Inflammatory macrophage treated with lipopolysaccharide for 4 hours (primary cell): ENCODE data around the gene PPP1R13L.

Experiments
- DNase-seq: peaks from one replicate; pipeline ENCODE4 v3.0.0-alpha.2; 2020

PPP1R13L gene

GRCh38 chr19:45362291-45362690 lies 42.6 kb downstream of the PPP1R13L start:
- no peak for DNase-seq

DNA sequence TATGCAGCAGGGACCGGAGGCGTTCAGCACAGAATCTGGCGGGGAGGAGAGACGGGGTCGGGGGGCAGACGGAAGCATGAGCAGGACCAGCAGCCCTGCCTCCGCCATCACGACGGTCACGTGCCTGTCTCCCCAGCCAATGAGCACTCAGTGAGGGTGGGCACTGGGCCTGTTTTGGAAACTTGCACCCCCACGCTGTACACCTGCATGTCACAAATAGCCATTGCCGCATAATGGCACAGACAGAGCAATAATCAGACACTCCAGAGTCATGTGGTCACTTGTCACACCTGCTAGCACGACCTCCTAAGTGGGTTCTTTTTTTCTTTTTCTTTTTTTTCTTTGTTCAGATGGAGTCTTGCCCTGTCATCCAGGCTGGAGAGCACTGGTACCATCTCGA lies 43.3 kb downstream of the PPP1R13L start:
- no peak for DNase-seq

- no peak for DNase-seq
Measured at GRCh38 chr19:45358213-45358792, 46.6 kb downstream of the PPP1R13L start.

DNA sequence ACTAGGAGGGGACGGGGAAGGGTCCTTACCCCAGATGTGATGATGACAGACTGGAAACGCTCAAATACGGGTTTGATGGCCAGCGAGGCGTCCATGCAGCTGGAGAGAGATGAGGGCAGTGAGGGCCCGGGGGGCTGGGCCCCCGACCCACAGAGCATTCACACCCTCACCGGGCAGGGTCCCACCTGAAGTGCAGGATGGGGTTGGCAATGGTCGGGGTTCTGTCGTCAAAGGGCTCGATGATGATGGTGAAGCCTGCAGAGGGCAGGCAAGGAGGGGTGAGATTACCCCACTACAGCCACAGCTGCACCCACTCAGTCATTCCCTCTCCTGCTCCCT lies 47.5 kb downstream of the PPP1R13L start:
- DNase-seq = no peak

- DNase-seq = no peak
Measured at GRCh38 chr19:45356760-45357444, 48.0 kb downstream of the PPP1R13L start.

DNA sequence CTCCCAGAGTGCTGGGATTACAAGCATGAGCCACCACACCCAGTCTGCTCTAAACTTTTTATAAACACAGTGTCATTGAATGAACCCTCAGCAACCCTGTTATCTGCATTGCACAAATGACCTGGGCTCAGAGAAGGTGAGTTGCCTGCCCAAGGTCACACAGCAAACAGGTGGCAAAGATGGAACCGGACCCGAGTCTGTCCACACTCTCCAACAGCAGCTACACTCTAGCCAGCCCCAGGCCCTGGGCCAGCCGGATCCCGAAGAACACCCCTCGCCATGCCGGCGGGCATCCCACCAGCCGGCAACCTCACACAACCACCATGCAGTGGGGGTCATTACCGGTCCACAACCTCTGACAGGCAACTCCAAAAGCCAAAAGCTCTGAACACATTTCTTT lies 49.0 kb downstream of the PPP1R13L start:
- DNase-seq = no peak

DNA sequence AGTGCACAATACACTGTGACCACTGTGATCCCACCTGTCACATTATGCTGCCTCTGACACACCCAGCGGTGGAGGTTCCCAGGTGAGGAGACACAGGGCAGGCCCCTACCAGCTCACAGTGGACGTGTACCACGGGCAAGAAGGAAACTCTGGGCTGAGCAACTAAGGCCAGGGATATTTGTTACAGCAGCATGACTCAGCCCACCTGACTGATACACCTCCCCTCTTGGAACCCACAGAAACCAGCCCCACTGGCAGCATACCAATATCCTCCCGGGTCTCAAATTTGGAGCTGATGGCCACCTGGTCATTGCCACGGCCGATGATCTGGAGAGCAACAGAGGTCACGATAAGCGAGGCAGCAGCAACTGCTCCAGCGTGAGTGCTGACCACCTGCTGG lies 49.5 kb downstream of the PPP1R13L start:
- DNase-seq = no peak

DNA sequence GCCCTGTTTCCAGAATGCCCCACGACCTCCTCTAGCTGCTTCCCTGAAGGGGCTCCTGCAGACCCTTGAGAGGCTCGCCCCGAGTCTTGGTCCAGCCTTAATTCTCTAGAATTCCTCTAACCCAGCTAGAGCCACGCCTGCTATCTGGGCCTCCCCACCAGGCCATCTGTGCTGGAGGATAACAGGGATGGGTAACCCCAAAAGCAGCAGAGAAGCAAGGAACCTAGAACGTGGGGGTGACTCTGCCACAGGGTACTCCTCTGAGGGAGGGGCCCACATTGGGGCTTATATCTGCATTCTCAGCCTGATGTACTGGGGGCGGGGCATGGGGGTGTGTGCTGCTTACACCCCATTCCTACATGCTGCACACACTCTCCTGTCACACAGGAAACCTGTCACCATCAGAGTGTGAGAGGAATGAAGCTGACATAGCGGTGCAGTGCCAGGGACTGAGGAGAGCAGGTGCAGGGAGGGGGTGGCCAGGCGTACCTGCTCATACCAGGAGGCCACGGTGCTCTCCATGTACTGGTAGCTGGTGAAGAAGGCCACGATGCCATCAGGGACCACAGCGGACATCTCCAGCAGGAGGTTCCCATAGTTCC lies 50.5 kb downstream of the PPP1R13L start:
- no peak for DNase-seq

- no peak for DNase-seq
Measured at GRCh38 chr19:45352914-45353796, 51.7 kb downstream of the PPP1R13L start.

- no peak for DNase-seq
Measured at GRCh38 chr19:45352471-45352870, 52.4 kb downstream of the PPP1R13L start.

GRCh38 chr19:45352062-45352461 lies 52.8 kb downstream of the PPP1R13L start:
- DNase-seq = no peak

- DNase-seq = no peak
Measured at GRCh38 chr19:45351401-45351952, 53.4 kb downstream of the PPP1R13L start.

DNA sequence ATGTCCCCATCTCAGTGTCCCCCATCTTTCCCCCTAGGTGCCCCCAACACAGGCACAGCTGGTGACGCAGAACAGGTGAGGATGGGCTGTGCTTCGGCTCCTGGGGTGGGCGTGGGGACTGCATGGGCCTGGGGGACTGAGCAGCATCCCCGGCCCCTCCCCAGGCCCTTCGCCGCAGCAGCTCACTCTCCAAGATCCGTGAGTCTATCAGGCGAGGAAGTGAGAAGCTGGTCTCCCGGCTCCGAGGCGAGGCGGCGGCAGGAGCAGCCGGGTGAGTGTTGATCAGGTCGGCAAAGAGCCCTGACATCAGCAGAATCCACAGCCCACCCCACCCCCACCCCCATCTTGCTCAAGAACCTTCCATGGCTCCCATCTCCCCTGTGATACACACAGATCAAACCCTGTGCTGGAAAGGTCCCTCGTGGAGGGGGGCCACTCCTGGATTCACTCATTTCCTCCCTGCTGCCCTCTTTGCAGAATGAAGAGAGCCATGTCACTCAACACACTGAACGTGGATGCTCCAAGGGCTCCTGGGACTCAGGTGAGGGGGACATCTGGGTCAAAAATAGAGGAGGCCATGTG lies 54.3 kb downstream of the PPP1R13L start:
- no peak for DNase-seq

DNA sequence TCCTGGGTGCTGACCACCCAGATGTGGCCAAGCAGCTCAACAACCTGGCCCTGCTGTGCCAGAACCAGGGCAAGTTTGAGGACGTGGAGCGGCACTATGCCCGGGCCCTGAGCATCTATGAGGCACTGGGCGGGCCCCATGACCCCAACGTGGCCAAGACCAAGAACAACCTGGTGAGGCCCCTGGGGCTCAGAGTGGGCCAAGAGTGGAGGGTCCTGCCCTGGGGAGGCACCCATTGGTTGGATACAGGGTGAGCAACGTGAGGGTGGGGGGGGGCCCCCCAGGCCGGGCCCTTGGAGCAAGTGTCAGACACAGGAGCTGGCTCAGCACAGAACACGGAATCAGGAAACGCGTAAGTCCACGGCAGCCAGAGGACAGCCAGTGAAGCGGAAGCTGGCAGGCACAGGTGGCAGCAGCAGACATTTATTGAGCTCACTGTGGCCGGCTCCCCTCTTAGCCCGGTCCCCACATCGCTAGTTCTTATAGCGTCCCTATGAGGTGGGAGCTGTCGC lies 55.4 kb downstream of the PPP1R13L start:
- no peak for DNase-seq

DNA sequence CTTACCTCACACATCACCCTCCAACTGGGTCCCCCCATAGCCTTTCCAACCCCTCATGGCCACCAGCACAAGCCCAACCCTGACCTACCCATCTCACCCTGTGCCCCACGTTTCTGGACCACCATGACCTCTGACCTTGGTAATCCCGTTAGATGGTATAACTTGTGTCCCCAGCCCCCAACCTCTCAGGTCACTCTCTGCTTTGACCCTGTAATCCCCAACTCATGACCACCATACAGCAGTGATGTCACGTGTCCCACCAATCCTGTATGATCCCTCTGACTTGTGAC lies 55.8 kb downstream of the PPP1R13L start:
- DNase-seq = no peak

GRCh38 chr19:45348367-45349125 lies 56.3 kb downstream of the PPP1R13L start:
- DNase-seq = no peak

DNA sequence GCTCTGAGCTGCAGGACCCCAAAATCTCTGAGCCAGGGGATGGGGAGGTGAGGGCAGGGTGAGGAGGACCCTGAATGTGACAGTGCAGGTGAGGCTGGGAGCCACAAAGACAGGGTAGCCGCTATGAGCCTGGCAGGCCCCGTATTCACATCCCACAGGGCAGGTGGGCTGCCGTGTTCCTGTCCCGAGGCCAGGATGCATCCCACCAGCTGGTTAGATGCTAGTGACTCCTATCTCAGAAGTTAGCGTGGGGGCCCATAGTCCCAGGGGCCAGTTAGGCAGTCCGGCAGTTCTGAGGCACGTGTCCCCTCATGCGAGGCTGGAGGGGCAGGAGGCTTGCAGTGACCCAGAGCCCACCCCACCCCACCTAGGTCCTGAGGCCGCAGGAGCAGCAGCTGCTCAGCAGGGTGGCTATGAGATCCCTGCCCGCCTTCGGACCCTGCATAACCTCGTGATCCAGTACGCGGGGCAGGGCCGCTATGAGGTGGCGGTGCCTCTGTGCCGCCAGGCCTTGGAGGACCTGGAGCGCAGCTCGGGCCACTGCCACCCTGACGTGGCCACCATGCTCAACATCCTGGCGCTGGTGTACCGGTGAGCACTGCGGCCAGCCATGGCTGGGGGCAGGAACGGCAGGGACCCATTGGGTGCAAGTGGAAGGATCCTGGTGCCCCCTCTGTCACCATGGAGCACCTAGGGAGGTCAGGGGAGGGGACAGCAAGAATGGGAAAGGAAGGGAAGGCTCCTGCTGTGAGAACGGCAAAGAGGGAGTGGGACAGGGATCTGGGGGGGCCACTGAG lies 57.1 kb downstream of the PPP1R13L start:
- DNase-seq = no peak

DNA sequence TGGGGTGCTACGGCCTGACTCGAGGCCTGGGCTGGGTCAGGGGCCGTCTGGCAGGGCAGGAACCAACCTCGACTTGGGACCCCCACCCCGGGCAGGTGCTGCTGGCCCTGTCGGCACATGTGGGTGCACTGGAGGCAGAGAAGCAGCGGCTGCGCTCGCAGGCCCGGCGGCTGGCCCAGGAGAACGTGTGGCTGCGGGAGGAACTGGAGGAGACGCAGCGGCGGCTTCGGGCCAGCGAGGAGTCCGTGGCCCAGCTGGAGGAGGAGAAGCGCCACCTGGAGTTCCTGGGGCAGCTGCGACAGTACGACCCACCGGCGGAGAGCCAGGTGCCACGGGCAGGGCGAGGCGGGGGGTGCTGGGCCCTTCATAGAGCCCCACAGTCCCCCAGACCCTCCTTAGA lies 58.4 kb downstream of the PPP1R13L start:
- no peak for DNase-seq

DNA sequence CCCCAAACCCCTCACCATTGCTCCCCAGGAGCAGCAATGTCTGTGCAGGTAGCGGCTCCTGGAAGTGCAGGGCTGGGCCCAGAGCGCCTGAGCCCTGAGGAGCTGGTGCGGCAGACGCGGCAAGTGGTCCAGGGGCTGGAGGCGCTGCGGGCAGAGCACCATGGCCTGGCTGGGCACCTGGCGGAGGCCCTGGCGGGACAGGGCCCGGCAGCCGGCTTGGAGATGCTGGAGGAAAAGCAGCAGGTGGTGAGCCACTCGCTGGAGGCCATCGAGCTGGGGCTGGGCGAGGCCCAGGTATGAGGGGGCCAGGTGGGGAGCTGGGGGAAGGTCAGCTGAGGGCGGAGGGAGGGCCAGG lies 59.4 kb downstream of the PPP1R13L start:
- DNase-seq = no peak

- no peak for DNase-seq
Measured at GRCh38 chr19:45344621-45345505, 60.0 kb downstream of the PPP1R13L start.
